Measurements from ENCODE around the gene MSN.

MSN gene

GRCh38 chrX:65643531-65644052 lies 23.9 kb upstream of the MSN start:
- Histone ChIP-seq H3K27me3 (ENCODE audit: insufficient read depth, low read length) (no peaks in the 10 kb centered on the region), H3K79me2 (ENCODE audit: insufficient read depth, low read length) (no peaks in the 10 kb centered on the region), H3K4me2 (ENCODE audit: low read length) (no peak overlapping the region), H3F3A (ENCODE audit: insufficient read depth, low read length) (no peaks in the 10 kb centered on the region), H3K9me2 (ENCODE audit: low read depth, low read length) (no peaks in the 10 kb centered on the region), H2AFZ (ENCODE audit: low read length) (no peak overlapping the region), H3K9ac (ENCODE audit: low read length) (no peak overlapping the region), H3K4me1 (ENCODE audit: insufficient read depth, low read length, severe bottlenecking) (no peaks in the 10 kb centered on the region), H4K20me1 (ENCODE audit: insufficient read depth, low read length) (no peaks in the 10 kb centered on the region), H3K9me3 (ENCODE audit: low read length) (no peaks in the 10 kb centered on the region), H3K36me3 (ENCODE audit: insufficient read depth, low read length) (no peaks in the 10 kb centered on the region), H3K4me3 (ENCODE audit: low read depth, low read length, poor library complexity, severe bottlenecking) (no peak overlapping the region), H3K27ac (ENCODE audit: low read depth, low read length, poor library complexity, severe bottlenecking) (no peak overlapping the region)
- TF ChIP-seq EZH2 (IDR thresholded peaks at IDR 0.05; ENCODE audit: borderline replicate concordance, low read length) (no peak), CTCF (IDR thresholded peaks at IDR 0.05; ENCODE audit: low read length) (no peak)

GRCh38 chrX:65644621-65645289 lies 22.7 kb upstream of the MSN start:
- H3K4me1 ChIP-seq (ENCODE audit: insufficient read depth, low read length, severe bottlenecking): no peaks in the 10 kb centered on the region
- H3K27me3 ChIP-seq (ENCODE audit: insufficient read depth, low read length): no peaks in the 10 kb centered on the region
- no peaks in the 10 kb centered on the region for H3K9me2 ChIP-seq (ENCODE audit: low read depth, low read length)
- no peak overlapping the region for H3K9ac ChIP-seq (ENCODE audit: low read length)
- no peak overlapping the region for H2AFZ ChIP-seq (ENCODE audit: low read length)
- H3K27ac ChIP-seq (ENCODE audit: low read depth, low read length, poor library complexity, severe bottlenecking): no peak overlapping the region
- H3K4me2 ChIP-seq (ENCODE audit: low read length): no peak overlapping the region
- H3F3A ChIP-seq (ENCODE audit: insufficient read depth, low read length): no peaks in the 10 kb centered on the region
- H3K36me3 ChIP-seq (ENCODE audit: insufficient read depth, low read length): no peaks in the 10 kb centered on the region
- H3K79me2 ChIP-seq (ENCODE audit: insufficient read depth, low read length): no peaks in the 10 kb centered on the region
- no peaks in the 10 kb centered on the region for H3K9me3 ChIP-seq (ENCODE audit: low read length)
- TF ChIP-seq EZH2 (IDR thresholded peaks at IDR 0.05; ENCODE audit: borderline replicate concordance, low read length) (no peak), CTCF (IDR thresholded peaks at IDR 0.05; ENCODE audit: low read length) (no peak)
- no peaks in the 10 kb centered on the region for H4K20me1 ChIP-seq (ENCODE audit: insufficient read depth, low read length)
- no peak overlapping the region for H3K4me3 ChIP-seq (ENCODE audit: low read depth, low read length, poor library complexity, severe bottlenecking)

GRCh38 chrX:65647801-65648200 lies 19.7 kb upstream of the MSN start:
- no peak overlapping the region for H3K9ac ChIP-seq (ENCODE audit: low read length)
- no peaks in the 10 kb centered on the region for H3K9me2 ChIP-seq (ENCODE audit: low read depth, low read length)
- no peak overlapping the region for H2AFZ ChIP-seq (ENCODE audit: low read length)
- no peaks in the 10 kb centered on the region for H3K79me2 ChIP-seq (ENCODE audit: insufficient read depth, low read length)
- H3K9me3 ChIP-seq (ENCODE audit: low read length): no peaks in the 10 kb centered on the region
- no peak overlapping the region for H3K4me2 ChIP-seq (ENCODE audit: low read length)
- H4K20me1 ChIP-seq (ENCODE audit: insufficient read depth, low read length): no peaks in the 10 kb centered on the region
- H3K36me3 ChIP-seq (ENCODE audit: insufficient read depth, low read length): no peaks in the 10 kb centered on the region
- no peaks in the 10 kb centered on the region for H3K27me3 ChIP-seq (ENCODE audit: insufficient read depth, low read length)
- TF ChIP-seq EZH2 (IDR thresholded peaks at IDR 0.05; ENCODE audit: borderline replicate concordance, low read length) (no peak), CTCF (IDR thresholded peaks at IDR 0.05; ENCODE audit: low read length) (no peak)
- H3K27ac ChIP-seq (ENCODE audit: low read depth, low read length, poor library complexity, severe bottlenecking): no peak overlapping the region
- H3K4me1 ChIP-seq (ENCODE audit: insufficient read depth, low read length, severe bottlenecking): no peaks in the 10 kb centered on the region
- no peaks in the 10 kb centered on the region for H3F3A ChIP-seq (ENCODE audit: insufficient read depth, low read length)
- no peak overlapping the region for H3K4me3 ChIP-seq (ENCODE audit: low read depth, low read length, poor library complexity, severe bottlenecking)

Measured in OCI-LY1 (cell line).